Measurements from ENCODE around the gene DPP10.

DNA sequence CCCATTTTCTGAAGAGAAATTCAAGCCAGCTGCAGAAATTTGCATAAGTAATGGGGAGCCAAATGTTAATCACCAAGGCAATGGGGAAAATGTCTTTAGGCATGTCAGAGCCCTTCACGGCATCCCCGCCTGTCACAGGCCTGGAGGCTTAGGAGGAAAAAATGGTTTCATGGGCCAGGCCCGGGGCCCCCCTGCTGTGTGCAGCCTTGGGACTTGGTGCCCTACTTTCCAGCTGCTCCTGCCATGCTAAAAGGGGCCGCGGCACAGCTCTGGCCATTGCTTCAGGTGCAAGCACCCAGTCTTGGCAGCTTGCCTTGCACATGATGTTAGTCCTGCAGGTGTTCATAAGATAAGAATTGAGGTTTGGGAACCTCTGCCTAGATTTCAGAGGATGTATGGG is 1235.7 kb downstream of the DPP10 start:
- TF ChIP-seq TAF1 (IDR thresholded peaks at IDR 0.05; ENCODE audit: borderline replicate concordance, insufficient read depth, low read length) (no peak), SIN3A (IDR thresholded peaks at IDR 0.05; ENCODE audit: borderline replicate concordance, insufficient read depth, low read length) (no peak), POLR2AphosphoS5 (IDR thresholded peaks at IDR 0.05; ENCODE audit: low read depth, low read length) (no peak), FOXP2 (optimal IDR thresholded peaks at IDR 0.05; ENCODE audit: borderline replicate concordance, extremely low read depth, extremely low read length, insufficient read depth) (no peak)
